GM10266 (cell line): ENCODE measurements around the gene EGR4.

ENCODE experiments used
- DNase-seq: peaks from one replicate; pipeline ENCODE4 v3.0.0; 2012; ENCODE audit errors: extremely low spot score
- TF ChIP-seq, protein P1 (sequence below): IDR thresholded peaks from 2 replicates; pipeline ENCODE4 v1.5.1; 2012; ENCODE audit warnings: mild to moderate bottlenecking, low read depth; ENCODE audit not compliant: control insufficient read depth, insufficient read depth; ENCODE audit errors: missing control alignments

Gene EGR4

DNA sequence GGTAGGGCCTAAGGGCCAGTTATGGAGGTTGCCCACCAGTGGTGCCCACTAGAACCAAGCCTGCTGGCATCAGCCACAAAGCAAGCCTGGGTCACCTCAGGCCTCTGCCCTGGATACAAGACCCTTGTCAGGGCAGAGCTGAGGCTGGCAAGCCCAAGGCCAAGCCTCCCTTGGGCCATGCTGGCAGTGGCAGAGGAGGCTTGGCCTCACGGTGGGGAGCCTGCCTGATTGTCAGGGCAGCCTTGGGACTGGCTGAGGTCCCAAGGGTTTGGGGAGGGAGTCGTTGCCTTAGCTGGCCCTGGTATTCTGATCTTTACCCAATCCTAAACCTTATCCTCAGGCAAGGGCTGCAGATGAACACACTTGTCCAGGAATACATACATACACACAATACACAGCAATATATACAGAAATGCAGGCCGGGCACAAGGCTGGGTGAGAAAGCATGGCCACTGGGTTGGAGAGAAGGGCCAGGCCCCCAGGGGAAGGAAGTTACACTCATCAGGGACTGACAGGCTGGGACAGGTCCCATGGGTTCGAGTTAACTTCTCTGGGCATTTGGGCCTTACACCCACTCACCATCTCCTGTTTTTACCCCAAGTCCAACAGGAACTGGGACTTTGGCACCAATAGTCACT is 38.2 kb downstream of the EGR4 start:
- no peak for DNase-seq
- TF ChIP-seq, protein P1, sequence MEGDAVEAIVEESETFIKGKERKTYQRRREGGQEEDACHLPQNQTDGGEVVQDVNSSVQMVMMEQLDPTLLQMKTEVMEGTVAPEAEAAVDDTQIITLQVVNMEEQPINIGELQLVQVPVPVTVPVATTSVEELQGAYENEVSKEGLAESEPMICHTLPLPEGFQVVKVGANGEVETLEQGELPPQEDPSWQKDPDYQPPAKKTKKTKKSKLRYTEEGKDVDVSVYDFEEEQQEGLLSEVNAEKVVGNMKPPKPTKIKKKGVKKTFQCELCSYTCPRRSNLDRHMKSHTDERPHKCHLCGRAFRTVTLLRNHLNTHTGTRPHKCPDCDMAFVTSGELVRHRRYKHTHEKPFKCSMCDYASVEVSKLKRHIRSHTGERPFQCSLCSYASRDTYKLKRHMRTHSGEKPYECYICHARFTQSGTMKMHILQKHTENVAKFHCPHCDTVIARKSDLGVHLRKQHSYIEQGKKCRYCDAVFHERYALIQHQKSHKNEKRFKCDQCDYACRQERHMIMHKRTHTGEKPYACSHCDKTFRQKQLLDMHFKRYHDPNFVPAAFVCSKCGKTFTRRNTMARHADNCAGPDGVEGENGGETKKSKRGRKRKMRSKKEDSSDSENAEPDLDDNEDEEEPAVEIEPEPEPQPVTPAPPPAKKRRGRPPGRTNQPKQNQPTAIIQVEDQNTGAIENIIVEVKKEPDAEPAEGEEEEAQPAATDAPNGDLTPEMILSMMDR, result no peak

- DNase-seq, result no peak
- TF ChIP-seq, protein P1, result no peak
Measured at GRCh38 chr2:73254343-73255006, 38.9 kb downstream of the EGR4 start.

DNA sequence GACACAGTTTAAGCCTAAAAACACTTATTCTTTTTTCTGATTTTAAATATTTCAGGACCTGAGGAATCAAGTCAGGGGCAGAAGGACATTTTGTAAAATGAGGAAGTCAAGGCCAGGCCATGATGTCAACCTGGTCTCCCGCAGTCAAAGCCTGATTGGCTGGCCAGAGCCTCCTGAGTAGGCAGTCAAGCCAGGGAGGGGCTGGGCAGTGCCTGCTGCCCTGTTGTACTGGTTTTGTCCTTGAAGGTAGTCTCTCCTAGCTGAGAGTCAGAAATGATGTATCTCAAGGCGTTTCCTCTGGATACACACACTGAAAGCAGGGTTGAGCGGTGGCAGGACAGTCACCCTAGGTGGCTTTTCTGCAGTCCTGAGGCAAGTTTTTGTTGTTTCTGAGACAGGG is 39.4 kb downstream of the EGR4 start:
- TF ChIP-seq, protein P1, result no peak
- DNase-seq, result no peak

- TF ChIP-seq, protein P1, result no peak
- DNase-seq, result no peak
Measured at GRCh38 chr2:73253400-73253799, 39.9 kb downstream of the EGR4 start.

GRCh38 chr2:73252238-73253027 is 40.9 kb downstream of the EGR4 start:
- DNase-seq, result no peak
- TF ChIP-seq, protein P1, result no peak

DNA sequence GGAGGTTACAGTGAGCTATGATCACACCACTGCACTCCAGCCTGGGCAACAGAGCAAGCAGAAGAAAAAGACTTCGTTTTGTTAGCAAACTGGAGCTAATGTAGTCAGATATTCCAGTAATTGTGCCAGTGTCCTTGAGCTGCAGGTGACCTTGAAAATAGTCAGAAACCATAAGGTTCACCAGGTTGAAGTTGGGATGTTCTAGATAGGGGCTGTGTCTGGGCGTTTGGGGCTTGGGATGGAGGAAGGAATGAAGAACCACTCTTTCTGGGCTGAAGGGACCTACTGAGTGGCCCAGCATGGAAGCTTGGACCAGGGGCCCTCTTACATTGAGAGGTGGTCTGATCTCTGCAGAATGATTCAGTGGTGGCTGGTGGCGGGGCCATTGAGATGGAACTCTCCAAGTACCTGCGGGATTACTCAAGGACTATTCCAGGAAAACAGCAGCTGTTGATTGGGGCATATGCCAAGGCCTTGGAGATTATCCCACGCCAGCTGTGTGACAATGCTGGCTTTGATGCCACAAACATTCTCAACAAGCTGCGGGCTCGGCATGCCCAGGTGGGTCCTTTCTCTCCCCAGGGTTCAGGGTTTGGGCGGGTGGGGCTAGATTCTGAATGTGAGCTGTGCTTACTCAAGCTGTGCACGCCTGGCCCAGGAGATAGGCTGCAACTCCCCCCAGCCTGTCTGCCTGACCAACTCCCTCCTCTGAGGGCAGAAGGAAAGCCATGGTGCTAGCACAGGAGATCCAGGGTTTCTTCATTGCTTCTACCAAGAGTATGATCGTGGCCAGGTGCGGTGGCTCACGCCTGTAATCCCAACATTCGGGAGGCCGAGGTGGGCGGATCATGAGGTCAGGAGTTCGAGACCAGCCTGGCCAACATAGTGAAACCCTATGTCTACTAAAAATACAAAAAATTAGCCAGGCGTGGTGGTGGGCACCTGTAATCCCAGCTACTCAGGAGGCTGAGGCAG is 42.2 kb downstream of the EGR4 start:
- DNase-seq, result no peak

More for the DNA sequence above, 42.2 kb downstream of the EGR4 start:
- TF ChIP-seq, protein P1, result no peak
